Heart left ventricle (tissue), 13 donors: ENCODE data around the gene BLM.

ENCODE experiments used
- POLR2A ChIP-seq, 2 donors: fragments of 450-650 bp; IDR thresholded peaks; one replicate each; pipeline ENCODE4 v1.6.1; 2017; ENCODE audit warnings: antibody characterized with exemption in 2 of 2, mild to moderate bottlenecking in 2 of 2, moderate library complexity in 2 of 2
- TF ChIP-seq, protein P1 (sequence below), 12 donors: fragments of 200-600 bp; sonication (generic) in 4 of 12; IDR thresholded peaks; one replicate each; pipeline versions ENCODE4 v1.5.0 to v1.8.0; 2018 to 2022; ENCODE audit warnings: antibody characterized with exemption in 12 of 12, mild to moderate bottlenecking in 5 of 12
- donor health status: ischemic (EF 13 %, LVEDD 7.1; RV severe dilation, severe dysfunction).
- donor health status: DM: no; HTN: yes; CAD: no.
- donor health status: DM: no; HTN: no; CAD: no.
- donor health status: ischemic (EF 25% LVEDD 6.9; RV normal size, moderate dysfunction).
- donor health status: ischemic (EF 25% LVEDD 5.7; RV mildly dilated, moderate dysfunction).
- donor health status: ischemic (EF 35%, LVEDD 5.7; RV mildly dilated, moderate dysfunction).
- donor health status: nonischemic (EF 11% LVEDD 7.7; RV severe dilation, severe dysfunction).
- donor health status: DM: yes; HTN: yes; CAD: no.
- donor health status: PGD.
- donor health status: ischemic (EF 29% LVEDD 5.4; RV normal size, mild dysfunction).
- donor health status: nonischemic (EF 23%, LVEDD 6.1; RV moderate dilation, normal function).

DNA sequence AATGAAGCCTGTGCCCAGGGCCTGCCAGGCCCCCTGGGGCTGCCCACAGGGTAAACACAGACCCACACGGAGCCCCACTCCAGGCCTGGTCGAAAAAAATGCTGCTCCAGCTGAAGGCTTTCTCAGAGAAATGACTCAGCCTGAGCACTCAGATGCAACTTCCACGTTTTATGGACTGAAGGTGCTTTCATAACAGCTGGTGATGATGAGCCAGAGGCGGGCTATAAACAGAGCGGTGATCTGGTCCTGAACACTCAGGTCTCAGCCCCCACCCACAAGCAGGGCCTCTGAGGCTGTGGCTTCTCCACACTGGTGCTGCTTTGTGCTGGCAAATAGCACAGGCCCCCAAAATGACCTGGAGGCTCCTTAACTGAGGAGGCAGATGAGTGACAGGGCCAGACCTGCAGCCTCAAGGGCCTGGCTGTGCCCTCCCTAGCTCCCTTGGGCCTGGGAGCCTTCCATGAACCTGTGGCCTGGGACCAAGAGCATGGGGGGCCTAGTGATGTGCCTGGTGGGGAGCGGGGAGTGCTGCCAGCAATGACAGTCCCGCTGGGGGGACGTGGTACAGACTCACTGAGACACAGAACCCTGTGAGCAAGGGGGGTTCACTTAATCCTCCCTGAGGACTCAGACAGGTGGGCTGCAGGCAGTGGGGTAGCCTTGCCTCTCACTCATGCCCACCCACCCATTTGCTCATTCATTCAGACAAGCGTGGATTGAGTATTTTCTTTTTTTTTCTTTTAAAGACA lies 128.2 kb downstream of the BLM start:
- TF ChIP-seq, protein P1, sequence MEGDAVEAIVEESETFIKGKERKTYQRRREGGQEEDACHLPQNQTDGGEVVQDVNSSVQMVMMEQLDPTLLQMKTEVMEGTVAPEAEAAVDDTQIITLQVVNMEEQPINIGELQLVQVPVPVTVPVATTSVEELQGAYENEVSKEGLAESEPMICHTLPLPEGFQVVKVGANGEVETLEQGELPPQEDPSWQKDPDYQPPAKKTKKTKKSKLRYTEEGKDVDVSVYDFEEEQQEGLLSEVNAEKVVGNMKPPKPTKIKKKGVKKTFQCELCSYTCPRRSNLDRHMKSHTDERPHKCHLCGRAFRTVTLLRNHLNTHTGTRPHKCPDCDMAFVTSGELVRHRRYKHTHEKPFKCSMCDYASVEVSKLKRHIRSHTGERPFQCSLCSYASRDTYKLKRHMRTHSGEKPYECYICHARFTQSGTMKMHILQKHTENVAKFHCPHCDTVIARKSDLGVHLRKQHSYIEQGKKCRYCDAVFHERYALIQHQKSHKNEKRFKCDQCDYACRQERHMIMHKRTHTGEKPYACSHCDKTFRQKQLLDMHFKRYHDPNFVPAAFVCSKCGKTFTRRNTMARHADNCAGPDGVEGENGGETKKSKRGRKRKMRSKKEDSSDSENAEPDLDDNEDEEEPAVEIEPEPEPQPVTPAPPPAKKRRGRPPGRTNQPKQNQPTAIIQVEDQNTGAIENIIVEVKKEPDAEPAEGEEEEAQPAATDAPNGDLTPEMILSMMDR (IDR thresholded peaks at IDR 0.05), result no peak
- no peak for TF ChIP-seq POLR2A (IDR thresholded peaks at IDR 0.05)
